Peyer's patch (tissue), 4 donors: ENCODE measurements around the gene GRIFIN.

ENCODE experiments used
- POLR2A ChIP-seq, 2 donors: fragments of 450-650 bp; IDR thresholded peaks; one replicate each; pipeline ENCODE4 v1.5.1; 2017; ENCODE audit warnings: antibody characterized with exemption in 2 of 2, mild to moderate bottlenecking in 2 of 2, moderate library complexity in 2 of 2
- TF ChIP-seq, protein P1 (sequence below), 6 experiments: fragments of 450-650 bp in 4 of 6; fragments of 200-600 bp in 2 of 6; sonication (generic) in 1 of 6; IDR thresholded peaks; one replicate each; pipeline ENCODE4 v1.5.1; 2017 to 2019; ENCODE audit warnings: antibody characterized with exemption in 6 of 6, mild to moderate bottlenecking in 3 of 6, moderate library complexity in 1 of 6

- TF ChIP-seq, protein P1, sequence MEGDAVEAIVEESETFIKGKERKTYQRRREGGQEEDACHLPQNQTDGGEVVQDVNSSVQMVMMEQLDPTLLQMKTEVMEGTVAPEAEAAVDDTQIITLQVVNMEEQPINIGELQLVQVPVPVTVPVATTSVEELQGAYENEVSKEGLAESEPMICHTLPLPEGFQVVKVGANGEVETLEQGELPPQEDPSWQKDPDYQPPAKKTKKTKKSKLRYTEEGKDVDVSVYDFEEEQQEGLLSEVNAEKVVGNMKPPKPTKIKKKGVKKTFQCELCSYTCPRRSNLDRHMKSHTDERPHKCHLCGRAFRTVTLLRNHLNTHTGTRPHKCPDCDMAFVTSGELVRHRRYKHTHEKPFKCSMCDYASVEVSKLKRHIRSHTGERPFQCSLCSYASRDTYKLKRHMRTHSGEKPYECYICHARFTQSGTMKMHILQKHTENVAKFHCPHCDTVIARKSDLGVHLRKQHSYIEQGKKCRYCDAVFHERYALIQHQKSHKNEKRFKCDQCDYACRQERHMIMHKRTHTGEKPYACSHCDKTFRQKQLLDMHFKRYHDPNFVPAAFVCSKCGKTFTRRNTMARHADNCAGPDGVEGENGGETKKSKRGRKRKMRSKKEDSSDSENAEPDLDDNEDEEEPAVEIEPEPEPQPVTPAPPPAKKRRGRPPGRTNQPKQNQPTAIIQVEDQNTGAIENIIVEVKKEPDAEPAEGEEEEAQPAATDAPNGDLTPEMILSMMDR (IDR thresholded peaks at IDR 0.05): no peak
- no peak for TF ChIP-seq POLR2A (IDR thresholded peaks at IDR 0.05)
These were observed 3.5 kb downstream of the GRIFIN start for GRCh38 chr7:2472739-2473138.
